Stimulated activated CD4-positive, alpha-beta T cell treated with anti-CD3 and anti-CD28 coated beads, TNF-alpha, amount 100 ng/mL, for 4 hours (primary cell): ENCODE results near the gene TNFRSF1A.

Experiments used
- DNase-seq, 3 experiments: peaks; one replicate each; pipeline ENCODE4 v3.0.0-alpha.2; 2020; ENCODE audit warnings: low read depth in 3 of 3

TNFRSF1A gene

GRCh38 chr12:6323995-6324711 lies 17.7 kb downstream of the TNFRSF1A start:
- no peak for DNase-seq

- no peak for DNase-seq
Observed at GRCh38 chr12:6323340-6323994, 18.4 kb downstream of the TNFRSF1A start.

- no peak for DNase-seq
Observed at GRCh38 chr12:6322969-6323339, 18.9 kb downstream of the TNFRSF1A start.

GRCh38 chr12:6322352-6322751 lies 19.5 kb downstream of the TNFRSF1A start:
- no peak for DNase-seq

- DNase-seq: no peak
Observed at GRCh38 chr12:6321905-6322304, 20.0 kb downstream of the TNFRSF1A start.

GRCh38 chr12:6319446-6319845 lies 22.4 kb downstream of the TNFRSF1A start:
- no peak for DNase-seq

GRCh38 chr12:6318440-6318879 lies 23.4 kb downstream of the TNFRSF1A start:
- no peak for DNase-seq

GRCh38 chr12:6317693-6318439 lies 24.0 kb downstream of the TNFRSF1A start:
- DNase-seq: no peak

GRCh38 chr12:6316921-6317692 lies 24.8 kb downstream of the TNFRSF1A start:
- DNase-seq: no peak

GRCh38 chr12:6315704-6316597 lies 25.9 kb downstream of the TNFRSF1A start:
- DNase-seq: no peak

- no peak for DNase-seq
Observed at GRCh38 chr12:6315184-6315583, 26.7 kb downstream of the TNFRSF1A start.

GRCh38 chr12:6314776-6315175 lies 27.1 kb downstream of the TNFRSF1A start:
- no peak for DNase-seq

- DNase-seq: no peak
Observed at GRCh38 chr12:6313326-6313940, 28.4 kb downstream of the TNFRSF1A start.

GRCh38 chr12:6312529-6313325 lies 29.1 kb downstream of the TNFRSF1A start:
- DNase-seq: no peak

- DNase-seq: no peak
Observed at GRCh38 chr12:6311822-6312528, 29.9 kb downstream of the TNFRSF1A start.

GRCh38 chr12:6310771-6311610 lies 30.9 kb downstream of the TNFRSF1A start:
- DNase-seq: no peak

- no peak for DNase-seq
Observed at GRCh38 chr12:6307529-6307928, 34.3 kb downstream of the TNFRSF1A start.

- no peak for DNase-seq
Observed at GRCh38 chr12:6306599-6307220, 35.2 kb downstream of the TNFRSF1A start.
